ENCODE data around the gene PM20D2.

DNA sequence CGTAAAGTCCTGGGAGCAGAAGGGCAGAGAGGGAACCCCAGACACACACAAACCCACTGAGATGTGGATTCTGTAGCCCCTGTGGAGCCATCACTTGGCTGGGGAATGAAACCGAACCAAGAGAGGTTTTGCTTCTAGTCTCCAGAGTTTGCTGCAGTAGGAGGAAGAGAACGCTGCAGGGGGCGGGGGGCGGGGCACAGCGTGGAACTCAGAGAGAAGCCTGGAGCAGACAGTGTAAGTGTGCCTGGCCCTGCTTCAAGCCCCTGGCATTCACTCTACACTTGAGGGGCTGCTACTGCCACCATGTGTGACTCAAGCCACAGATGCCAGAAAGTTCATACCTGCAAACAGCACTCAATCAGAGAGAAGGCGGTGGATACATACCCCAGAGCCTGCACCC lies 52.4 kb downstream of the PM20D2 start:
- TF ChIP-seq, protein P1, sequence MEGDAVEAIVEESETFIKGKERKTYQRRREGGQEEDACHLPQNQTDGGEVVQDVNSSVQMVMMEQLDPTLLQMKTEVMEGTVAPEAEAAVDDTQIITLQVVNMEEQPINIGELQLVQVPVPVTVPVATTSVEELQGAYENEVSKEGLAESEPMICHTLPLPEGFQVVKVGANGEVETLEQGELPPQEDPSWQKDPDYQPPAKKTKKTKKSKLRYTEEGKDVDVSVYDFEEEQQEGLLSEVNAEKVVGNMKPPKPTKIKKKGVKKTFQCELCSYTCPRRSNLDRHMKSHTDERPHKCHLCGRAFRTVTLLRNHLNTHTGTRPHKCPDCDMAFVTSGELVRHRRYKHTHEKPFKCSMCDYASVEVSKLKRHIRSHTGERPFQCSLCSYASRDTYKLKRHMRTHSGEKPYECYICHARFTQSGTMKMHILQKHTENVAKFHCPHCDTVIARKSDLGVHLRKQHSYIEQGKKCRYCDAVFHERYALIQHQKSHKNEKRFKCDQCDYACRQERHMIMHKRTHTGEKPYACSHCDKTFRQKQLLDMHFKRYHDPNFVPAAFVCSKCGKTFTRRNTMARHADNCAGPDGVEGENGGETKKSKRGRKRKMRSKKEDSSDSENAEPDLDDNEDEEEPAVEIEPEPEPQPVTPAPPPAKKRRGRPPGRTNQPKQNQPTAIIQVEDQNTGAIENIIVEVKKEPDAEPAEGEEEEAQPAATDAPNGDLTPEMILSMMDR (IDR thresholded peaks at IDR 0.05) = no peak
- TF ChIP-seq POLR2A (IDR thresholded peaks at IDR 0.05) (no peak), EP300 (IDR thresholded peaks at IDR 0.05) (no peak), POLR2AphosphoS5 (IDR thresholded peaks at IDR 0.05) (no peak)

Data from suprapubic skin (tissue), 4 donors.